ENCODE data around the gene SEC23B.
A peak's percentile ranks its signal among the peaks of the same experiment; 100 is the strongest.

GRCh38 chr20:18566892-18567738 is 59.4 kb downstream of the SEC23B start, which contains the start of gene SMIM26:
- TF ChIP-seq, protein P1, sequence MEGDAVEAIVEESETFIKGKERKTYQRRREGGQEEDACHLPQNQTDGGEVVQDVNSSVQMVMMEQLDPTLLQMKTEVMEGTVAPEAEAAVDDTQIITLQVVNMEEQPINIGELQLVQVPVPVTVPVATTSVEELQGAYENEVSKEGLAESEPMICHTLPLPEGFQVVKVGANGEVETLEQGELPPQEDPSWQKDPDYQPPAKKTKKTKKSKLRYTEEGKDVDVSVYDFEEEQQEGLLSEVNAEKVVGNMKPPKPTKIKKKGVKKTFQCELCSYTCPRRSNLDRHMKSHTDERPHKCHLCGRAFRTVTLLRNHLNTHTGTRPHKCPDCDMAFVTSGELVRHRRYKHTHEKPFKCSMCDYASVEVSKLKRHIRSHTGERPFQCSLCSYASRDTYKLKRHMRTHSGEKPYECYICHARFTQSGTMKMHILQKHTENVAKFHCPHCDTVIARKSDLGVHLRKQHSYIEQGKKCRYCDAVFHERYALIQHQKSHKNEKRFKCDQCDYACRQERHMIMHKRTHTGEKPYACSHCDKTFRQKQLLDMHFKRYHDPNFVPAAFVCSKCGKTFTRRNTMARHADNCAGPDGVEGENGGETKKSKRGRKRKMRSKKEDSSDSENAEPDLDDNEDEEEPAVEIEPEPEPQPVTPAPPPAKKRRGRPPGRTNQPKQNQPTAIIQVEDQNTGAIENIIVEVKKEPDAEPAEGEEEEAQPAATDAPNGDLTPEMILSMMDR (IDR thresholded peaks at IDR 0.05; ENCODE audit: poor library complexity, severe bottlenecking): peak; percentile 10
- TF ChIP-seq MXI1 (conservative IDR thresholded peaks at IDR 0.05; ENCODE audit: poor library complexity, severe bottlenecking) (peak; percentile 76), EP300 (conservative IDR thresholded peaks at IDR 0.05; ENCODE audit: poor library complexity, severe bottlenecking) (peak; percentile 43), RAD21 (conservative IDR thresholded peaks at IDR 0.05) (peak; percentile 15), EZH2 (IDR thresholded peaks at IDR 0.05; ENCODE audit: borderline replicate concordance, insufficient read depth, low read length, poor library complexity, severe bottlenecking) (no peak), POLR2AphosphoS5 (IDR thresholded peaks at IDR 0.05) (peak; percentile 90), TAF1 (IDR thresholded peaks at IDR 0.05; ENCODE audit: low read depth) (peak; percentile 62)

All from neural cell (in vitro differentiated cells).